HL-60 (cell line): ENCODE results near the gene JMJD4.

ENCODE experiments used
- GABPA ChIP-seq: IDR thresholded peaks from 2 replicates; pipeline ENCODE4 v1.6.1; 2012; ENCODE audit warnings: low read depth
- POLR2AphosphoS5 ChIP-seq: IDR thresholded peaks from 2 replicates; pipeline ENCODE4 v1.6.1; 2012; ENCODE audit warnings: low read depth
- TF ChIP-seq, protein P1 (sequence below): IDR thresholded peaks from one replicate; pipeline ENCODE4 v1.5.1; 2011; ENCODE audit warnings: low read length, control low read depth, inconsistent platforms; ENCODE audit not compliant: insufficient read depth
- TF ChIP-seq, protein P2 (sequence below): IDR thresholded peaks from 2 replicates; pipeline ENCODE4 v1.6.1; 2012; ENCODE audit warnings: low read depth; ENCODE audit not compliant: insufficient replicate concordance

DNA sequence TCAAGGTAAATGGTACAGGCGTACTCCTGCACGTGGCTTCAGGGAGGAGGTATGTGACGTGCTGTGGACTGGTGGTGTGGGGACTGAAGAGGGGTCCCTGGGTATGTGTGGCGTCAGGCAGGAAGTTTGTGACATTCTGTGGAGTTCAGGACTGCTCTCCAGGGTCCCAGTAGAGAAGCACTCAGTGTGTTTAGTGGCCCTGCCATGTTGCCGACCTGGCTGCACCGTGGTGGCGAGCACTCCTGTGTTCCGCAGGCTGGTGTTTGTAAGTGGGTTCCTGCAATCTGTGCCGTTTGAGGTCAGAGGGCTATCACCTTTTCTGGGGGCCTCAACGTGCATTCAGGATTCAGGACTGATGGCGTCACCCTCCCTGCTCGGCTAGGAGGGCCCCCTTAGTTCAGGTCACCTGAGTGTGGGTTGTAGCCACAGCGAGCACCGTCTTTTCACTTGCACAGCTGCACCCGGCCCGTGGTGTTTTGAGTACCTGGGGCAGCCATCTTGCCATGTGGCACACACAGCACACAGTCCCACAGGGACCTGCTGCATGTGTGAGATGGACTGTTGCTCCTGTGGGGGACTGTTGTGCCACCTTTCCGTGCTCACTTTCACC, 26.6 kb upstream of the JMJD4 start:
- TF ChIP-seq POLR2AphosphoS5 (no peak), GABPA (no peak)
- TF ChIP-seq, protein P1, sequence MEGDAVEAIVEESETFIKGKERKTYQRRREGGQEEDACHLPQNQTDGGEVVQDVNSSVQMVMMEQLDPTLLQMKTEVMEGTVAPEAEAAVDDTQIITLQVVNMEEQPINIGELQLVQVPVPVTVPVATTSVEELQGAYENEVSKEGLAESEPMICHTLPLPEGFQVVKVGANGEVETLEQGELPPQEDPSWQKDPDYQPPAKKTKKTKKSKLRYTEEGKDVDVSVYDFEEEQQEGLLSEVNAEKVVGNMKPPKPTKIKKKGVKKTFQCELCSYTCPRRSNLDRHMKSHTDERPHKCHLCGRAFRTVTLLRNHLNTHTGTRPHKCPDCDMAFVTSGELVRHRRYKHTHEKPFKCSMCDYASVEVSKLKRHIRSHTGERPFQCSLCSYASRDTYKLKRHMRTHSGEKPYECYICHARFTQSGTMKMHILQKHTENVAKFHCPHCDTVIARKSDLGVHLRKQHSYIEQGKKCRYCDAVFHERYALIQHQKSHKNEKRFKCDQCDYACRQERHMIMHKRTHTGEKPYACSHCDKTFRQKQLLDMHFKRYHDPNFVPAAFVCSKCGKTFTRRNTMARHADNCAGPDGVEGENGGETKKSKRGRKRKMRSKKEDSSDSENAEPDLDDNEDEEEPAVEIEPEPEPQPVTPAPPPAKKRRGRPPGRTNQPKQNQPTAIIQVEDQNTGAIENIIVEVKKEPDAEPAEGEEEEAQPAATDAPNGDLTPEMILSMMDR = no peak
- TF ChIP-seq, protein P2, sequence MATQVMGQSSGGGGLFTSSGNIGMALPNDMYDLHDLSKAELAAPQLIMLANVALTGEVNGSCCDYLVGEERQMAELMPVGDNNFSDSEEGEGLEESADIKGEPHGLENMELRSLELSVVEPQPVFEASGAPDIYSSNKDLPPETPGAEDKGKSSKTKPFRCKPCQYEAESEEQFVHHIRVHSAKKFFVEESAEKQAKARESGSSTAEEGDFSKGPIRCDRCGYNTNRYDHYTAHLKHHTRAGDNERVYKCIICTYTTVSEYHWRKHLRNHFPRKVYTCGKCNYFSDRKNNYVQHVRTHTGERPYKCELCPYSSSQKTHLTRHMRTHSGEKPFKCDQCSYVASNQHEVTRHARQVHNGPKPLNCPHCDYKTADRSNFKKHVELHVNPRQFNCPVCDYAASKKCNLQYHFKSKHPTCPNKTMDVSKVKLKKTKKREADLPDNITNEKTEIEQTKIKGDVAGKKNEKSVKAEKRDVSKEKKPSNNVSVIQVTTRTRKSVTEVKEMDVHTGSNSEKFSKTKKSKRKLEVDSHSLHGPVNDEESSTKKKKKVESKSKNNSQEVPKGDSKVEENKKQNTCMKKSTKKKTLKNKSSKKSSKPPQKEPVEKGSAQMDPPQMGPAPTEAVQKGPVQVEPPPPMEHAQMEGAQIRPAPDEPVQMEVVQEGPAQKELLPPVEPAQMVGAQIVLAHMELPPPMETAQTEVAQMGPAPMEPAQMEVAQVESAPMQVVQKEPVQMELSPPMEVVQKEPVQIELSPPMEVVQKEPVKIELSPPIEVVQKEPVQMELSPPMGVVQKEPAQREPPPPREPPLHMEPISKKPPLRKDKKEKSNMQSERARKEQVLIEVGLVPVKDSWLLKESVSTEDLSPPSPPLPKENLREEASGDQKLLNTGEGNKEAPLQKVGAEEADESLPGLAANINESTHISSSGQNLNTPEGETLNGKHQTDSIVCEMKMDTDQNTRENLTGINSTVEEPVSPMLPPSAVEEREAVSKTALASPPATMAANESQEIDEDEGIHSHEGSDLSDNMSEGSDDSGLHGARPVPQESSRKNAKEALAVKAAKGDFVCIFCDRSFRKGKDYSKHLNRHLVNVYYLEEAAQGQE = no peak
